T-helper 17 cell (primary cell): ENCODE results near the gene SREBF1. TPM values are rescaled to one million over a fixed set of nuclear protein-coding genes. Genes with fewer than 3 reads are reported as not detected.

Source experiments
- ATAC-seq: fragments of 150-1000 bp; cut with Tn5 transposase; 2 replicates; pipeline ENCODE4 v1.10.0; 2021; ENCODE audit warnings: mild to moderate bottlenecking, moderate library complexity
- DNase-seq, 3 donors: peaks; one replicate each; pipeline versions ENCODE4 v3.0.0 to v3.0.0-alpha.2; 2020 to 2021
- H3K9me3 ChIP-seq: one replicate; pipeline ENCODE4 v1.7.0; 2013; ENCODE audit warnings: low read length, mild to moderate bottlenecking; ENCODE audit not compliant: control insufficient read depth, poor library complexity, severe bottlenecking
- H3K27ac Mint-ChIP-seq: one replicate; pipeline ENCODE4 v1.8.0; 2022; ENCODE audit warnings: mild to moderate bottlenecking, moderate library complexity, mixed read lengths
- H3K27me3 Mint-ChIP-seq: one replicate; pipeline ENCODE4 v1.8.0; 2022; ENCODE audit warnings: mixed read lengths
- H3K36me3 Mint-ChIP-seq: one replicate; pipeline ENCODE4 v1.8.0; 2022; ENCODE audit warnings: low read depth, mixed read lengths
- H3K4me1 Mint-ChIP-seq: one replicate; pipeline ENCODE4 v1.8.0; 2022; ENCODE audit warnings: mild to moderate bottlenecking, mixed read lengths
- H3K4me3 Mint-ChIP-seq: one replicate; pipeline ENCODE4 v1.8.0; 2022; ENCODE audit warnings: mild to moderate bottlenecking, moderate library complexity, mixed read lengths
- total RNA-seq, 4 donors: library from RNA in 2 of 4; stranded (reverse) in 2 of 4; gene quantifications; one replicate each; pipeline ENCODE4 v1.2.3 and lab custom pipeline; 2022 to 2026

SREBF1 gene
- total RNA-seq, 2 donors from 2014 or later, result 198 to 241 TPM

GRCh38 chr17:17792551-17793377 lies 44.0 kb downstream of the SREBF1 start:
- peak; percentile 87 for ATAC-seq
- Mint-ChIP-seq H3K27me3 (no peaks in the 10 kb centered on the region), H3K27ac (peak overlapping the region; percentile 86), H3K4me3 (peak overlapping the region; percentile 81), H3K4me1 (peaks cover 25% of the 10 kb centered on the region), H3K36me3 (no peaks in the 10 kb centered on the region)
- no peak for DNase-seq
- no peaks in the 10 kb centered on the region for H3K9me3 ChIP-seq

GRCh38 chr17:17792037-17792550 lies 44.7 kb downstream of the SREBF1 start:
- no peaks in the 10 kb centered on the region for H3K27me3 Mint-ChIP-seq
- peak overlapping the region; percentile 86 for H3K27ac Mint-ChIP-seq
- H3K9me3 ChIP-seq, result no peaks in the 10 kb centered on the region
- H3K4me1 Mint-ChIP-seq, result peaks cover 25% of the 10 kb centered on the region
- ATAC-seq, result no peak
- no peaks in the 10 kb centered on the region for H3K36me3 Mint-ChIP-seq
- H3K4me3 Mint-ChIP-seq, result peak overlapping the region; percentile 81
- DNase-seq, result no peak

GRCh38 chr17:17790637-17791464 lies 45.9 kb downstream of the SREBF1 start:
- no peaks in the 10 kb centered on the region for H3K9me3 ChIP-seq
- DNase-seq (no peak), ATAC-seq (no peak)
- Mint-ChIP-seq H3K36me3 (no peaks in the 10 kb centered on the region), H3K4me1 (peaks cover 25% of the 10 kb centered on the region), H3K27me3 (no peaks in the 10 kb centered on the region), H3K27ac (peak overlapping the region; percentile 86), H3K4me3 (no peak overlapping the region)

GRCh38 chr17:17789828-17790636 lies 46.8 kb downstream of the SREBF1 start:
- DNase-seq (no peak), ATAC-seq (no peak)
- H3K9me3 ChIP-seq, result no peaks in the 10 kb centered on the region
- H3K36me3 Mint-ChIP-seq, result no peaks in the 10 kb centered on the region
- no peaks in the 10 kb centered on the region for H3K27me3 Mint-ChIP-seq
- no peak overlapping the region for H3K27ac Mint-ChIP-seq
- H3K4me3 Mint-ChIP-seq, result no peak overlapping the region
- H3K4me1 Mint-ChIP-seq, result peaks cover 30% of the 10 kb centered on the region

GRCh38 chr17:17789410-17789809 lies 47.4 kb downstream of the SREBF1 start:
- H3K4me1 Mint-ChIP-seq, result peaks cover 32% of the 10 kb centered on the region
- no peaks in the 10 kb centered on the region for H3K36me3 Mint-ChIP-seq
- ATAC-seq (no peak), DNase-seq (no peak)
- H3K27me3 Mint-ChIP-seq, result no peaks in the 10 kb centered on the region
- H3K27ac Mint-ChIP-seq, result peak overlapping the region; percentile 91
- no peaks in the 10 kb centered on the region for H3K9me3 ChIP-seq
- H3K4me3 Mint-ChIP-seq, result no peak overlapping the region

- no peak for DNase-seq
- Mint-ChIP-seq H3K4me1 (peaks cover 31% of the 10 kb centered on the region), H3K27ac (peak overlapping the region; percentile 91), H3K36me3 (no peaks in the 10 kb centered on the region), H3K27me3 (no peaks in the 10 kb centered on the region), H3K4me3 (no peak overlapping the region)
- no peak for ATAC-seq
- no peaks in the 10 kb centered on the region for H3K9me3 ChIP-seq
These were observed 47.8 kb downstream of the SREBF1 start for GRCh38 chr17:17788967-17789366.

- Mint-ChIP-seq H3K27ac (no peak overlapping the region), H3K4me1 (peaks cover 25% of the 10 kb centered on the region), H3K27me3 (no peaks in the 10 kb centered on the region), H3K36me3 (no peaks in the 10 kb centered on the region), H3K4me3 (no peak overlapping the region)
- no peaks in the 10 kb centered on the region for H3K9me3 ChIP-seq
- DNase-seq, result no peak
- ATAC-seq, result no peak
These were observed 49.2 kb downstream of the SREBF1 start for GRCh38 chr17:17787568-17787967.

GRCh38 chr17:17786998-17787397 lies 49.8 kb downstream of the SREBF1 start:
- H3K9me3 ChIP-seq, result no peaks in the 10 kb centered on the region
- DNase-seq (no peak), ATAC-seq (no peak)
- H3K4me3 Mint-ChIP-seq, result no peak overlapping the region
- no peak overlapping the region for H3K27ac Mint-ChIP-seq
- H3K27me3 Mint-ChIP-seq, result no peaks in the 10 kb centered on the region
- no peaks in the 10 kb centered on the region for H3K36me3 Mint-ChIP-seq
- peaks cover 21% of the 10 kb centered on the region for H3K4me1 Mint-ChIP-seq

- DNase-seq (no peak), ATAC-seq (no peak)
- Mint-ChIP-seq H3K36me3 (no peaks in the 10 kb centered on the region), H3K4me3 (no peak overlapping the region), H3K4me1 (peaks cover 18% of the 10 kb centered on the region), H3K27me3 (no peaks in the 10 kb centered on the region), H3K27ac (no peak overlapping the region)
- H3K9me3 ChIP-seq, result no peaks in the 10 kb centered on the region
These were observed 51.4 kb downstream of the SREBF1 start for GRCh38 chr17:17785407-17785806.

GRCh38 chr17:17784657-17785267 lies 52.0 kb downstream of the SREBF1 start:
- no peaks in the 10 kb centered on the region for H3K27me3 Mint-ChIP-seq
- H3K36me3 Mint-ChIP-seq, result no peaks in the 10 kb centered on the region
- no peak overlapping the region for H3K4me3 Mint-ChIP-seq
- DNase-seq (no peak), ATAC-seq (no peak)
- peaks cover 18% of the 10 kb centered on the region for H3K4me1 Mint-ChIP-seq
- no peak overlapping the region for H3K27ac Mint-ChIP-seq
- H3K9me3 ChIP-seq, result no peaks in the 10 kb centered on the region

- no peaks in the 10 kb centered on the region for H3K36me3 Mint-ChIP-seq
- ATAC-seq (peak; percentile 5), DNase-seq (no peak)
- H3K27me3 Mint-ChIP-seq, result no peaks in the 10 kb centered on the region
- peak overlapping the region; percentile 75 for H3K27ac Mint-ChIP-seq
- no peaks in the 10 kb centered on the region for H3K9me3 ChIP-seq
- H3K4me3 Mint-ChIP-seq, result peak overlapping the region; percentile 91
- H3K4me1 Mint-ChIP-seq, result peaks cover 15% of the 10 kb centered on the region
These were observed 52.7 kb downstream of the SREBF1 start for GRCh38 chr17:17783825-17784656.
